Activated CD8-positive, alpha-beta T cell treated with anti-CD3 and anti-CD28 coated beads for 36 hours (primary cell): ENCODE data around the gene CTF1. TPM values are rescaled to one million over a fixed set of nuclear protein-coding genes. Genes with fewer than 3 reads are reported as not detected.

Source experiments
- ATAC-seq: fragments of 200-7000 bp; cut with Tn5 transposase; one replicate; pipeline ENCODE4 v1.10.0; 2021; ENCODE audit warnings: mild to moderate bottlenecking, moderate library complexity
- CTCF ChIA-PET: fragments of 350-600 bp; sonication (Branson Sonifier 250); formaldehyde crosslinking; loops from one replicate; lab custom pipeline; 2021; ENCODE audit warnings: antibody characterized with exemption; lab: Charles Lee
- POLR2A ChIA-PET: fragments of 350-600 bp; sonication (Branson Sonifier 250); formaldehyde crosslinking; loops from one replicate; lab custom pipeline; 2021; ENCODE audit warnings: antibody characterized with exemption; lab: Charles Lee
- DNase-seq: peaks from one replicate; pipeline ENCODE4 v3.0.0-alpha.2; 2020
- H3K27ac Mint-ChIP-seq: one replicate; pipeline ENCODE4 v1.8.0; 2021; ENCODE audit warnings: mild to moderate bottlenecking, mixed read lengths
- H3K27me3 Mint-ChIP-seq: one replicate; pipeline ENCODE4 v1.8.0; 2021; ENCODE audit warnings: mixed read lengths
- H3K36me3 Mint-ChIP-seq: one replicate; pipeline ENCODE4 v1.8.0; 2021; ENCODE audit warnings: low read depth, mixed read lengths
- H3K4me1 Mint-ChIP-seq: one replicate; pipeline ENCODE4 v1.8.0; 2021; ENCODE audit warnings: low read depth, mixed read lengths
- H3K4me3 Mint-ChIP-seq: one replicate; pipeline ENCODE4 v1.8.0; 2021; ENCODE audit warnings: mild to moderate bottlenecking, moderate library complexity, mixed read lengths
- H3K9me3 Mint-ChIP-seq: one replicate; pipeline ENCODE4 v1.8.0; 2021; ENCODE audit warnings: mixed read lengths
- CTCF ChIP-seq: fragments of 200-600 bp; IDR thresholded peaks from one replicate; pipeline ENCODE4 v1.8.0; 2022; ENCODE audit warnings: antibody characterized with exemption, mild to moderate bottlenecking
- intact Hi-C: fragments of 100-400 bp; cut with micrococcal nuclease; formaldehyde crosslinking; loops from one replicate; pipeline ENCODE4 v1.10.0; 2022
- total RNA-seq, 2 experiments: library from RNA; stranded (reverse); gene quantifications; one replicate each; pipeline ENCODE4 v1.2.3, GENCODE V29; 2021

Gene CTF1
- total RNA-seq, 2 experiments from 2014 or later = 0.31 to 0.32 TPM

GRCh38 chr16:30870904-30871303 lies 25.5 kb upstream of the CTF1 start:
- H3K4me3 Mint-ChIP-seq = no peak overlapping the region
- intact Hi-C loops = no loop called here
- no peak for TF ChIP-seq CTCF
- H3K27me3 Mint-ChIP-seq = no peaks in the 10 kb centered on the region
- POLR2A ChIA-PET = no interaction called here
- H3K36me3 Mint-ChIP-seq = peaks cover 5% of the 10 kb centered on the region
- no peak overlapping the region for H3K27ac Mint-ChIP-seq
- DNase-seq (no peak), ATAC-seq (no peak)
- CTCF ChIA-PET = interaction anchor here (1.7 to 2.3 kb wide), 2 partner anchors 26 to 31 kb away, joined by 10 to 13 read pairs; no protein-coding TSS in a partner anchor
- H3K9me3 Mint-ChIP-seq = no peaks in the 10 kb centered on the region
- H3K4me1 Mint-ChIP-seq = peaks cover 21% of the 10 kb centered on the region

- no peaks in the 10 kb centered on the region for H3K9me3 Mint-ChIP-seq
- TF ChIP-seq CTCF = no peak
- ATAC-seq = no peak
- no peak for DNase-seq
- H3K27me3 Mint-ChIP-seq = no peaks in the 10 kb centered on the region
- intact Hi-C loops = loop anchor here (2.0 kb wide), 1 partner anchor 14 kb away; no protein-coding TSS in a partner anchor
- peaks cover 34% of the 10 kb centered on the region for H3K4me1 Mint-ChIP-seq
- peak overlapping the region; percentile 98 for H3K4me3 Mint-ChIP-seq
- H3K36me3 Mint-ChIP-seq = peaks cover 26% of the 10 kb centered on the region
- POLR2A ChIA-PET = interaction anchor here (0.7 to 4.6 kb wide), 15 partner anchors 11 to 457 kb away, joined by 3 to 64 read pairs (median 3); partner anchors contain the start of genes BCL7C, CTF1, FUS and ORAI3
- H3K27ac Mint-ChIP-seq = peak overlapping the region; percentile 99
- CTCF ChIA-PET = interaction anchor here (1.3 to 4.9 kb wide), 4 partner anchors 27 to 60 kb away, joined by 4 to 30 read pairs (median 14); no protein-coding TSS in a partner anchor
These were observed 22.1 kb upstream of the CTF1 start for GRCh38 chr16:30874244-30874820.

GRCh38 chr16:30874821-30875717 lies 21.3 kb upstream of the CTF1 start:
- CTCF ChIA-PET = interaction anchor here (0.7 to 4.9 kb wide), 5 partner anchors 27 to 61 kb away, joined by 3 to 30 read pairs (median 5); no protein-coding TSS in a partner anchor
- H3K36me3 Mint-ChIP-seq = peaks cover 26% of the 10 kb centered on the region
- no peaks in the 10 kb centered on the region for H3K9me3 Mint-ChIP-seq
- no peak for TF ChIP-seq CTCF
- no peaks in the 10 kb centered on the region for H3K27me3 Mint-ChIP-seq
- H3K4me1 Mint-ChIP-seq = peaks cover 34% of the 10 kb centered on the region
- peak; percentile 79 for ATAC-seq
- intact Hi-C loops = loop anchor here (2.0 kb wide), 1 partner anchor 14 kb away; no protein-coding TSS in a partner anchor
- peak overlapping the region; percentile 99 for H3K27ac Mint-ChIP-seq
- POLR2A ChIA-PET = interaction anchor here (0.7 to 4.6 kb wide), 19 partner anchors 10 to 457 kb away, joined by 3 to 64 read pairs (median 3); partner anchors contain the start of genes BCL7C, CTF1, FUS and ORAI3
- peak overlapping the region; percentile 98 for H3K4me3 Mint-ChIP-seq
- DNase-seq = peak; percentile 91

GRCh38 chr16:30875871-30876801 lies 20.3 kb upstream of the CTF1 start:
- POLR2A ChIA-PET = interaction anchor here (1.0 to 4.6 kb wide), 11 partner anchors 10 to 105 kb away, joined by 3 to 64 read pairs (median 5); partner anchors contain the start of genes BCL7C, CTF1 and ORAI3
- intact Hi-C loops = loop anchor here (2.0 kb wide), 1 partner anchor 13 kb away; no protein-coding TSS in a partner anchor

More at GRCh38 chr16:30875871-30876801, 20.3 kb upstream of the CTF1 start:
- ATAC-seq (peak; percentile 59), DNase-seq (peak; percentile 44)
- no peaks in the 10 kb centered on the region for H3K9me3 Mint-ChIP-seq
- peaks cover 37% of the 10 kb centered on the region for H3K4me1 Mint-ChIP-seq
- H3K27me3 Mint-ChIP-seq = no peaks in the 10 kb centered on the region
- no peak for TF ChIP-seq CTCF
- H3K4me3 Mint-ChIP-seq = peak overlapping the region; percentile 98
- CTCF ChIA-PET = interaction anchor here (0.7 to 4.9 kb wide), 3 partner anchors 25 to 31 kb away, joined by 3 to 30 read pairs (median 22); no protein-coding TSS in a partner anchor
- H3K27ac Mint-ChIP-seq = peak overlapping the region; percentile 99
- H3K36me3 Mint-ChIP-seq = peaks cover 28% of the 10 kb centered on the region
